Heart left ventricle (tissue), 16 donors: Measurements from ENCODE around the gene WDR17. TPM values are rescaled to one million over a fixed set of nuclear protein-coding genes. Genes with fewer than 3 reads are reported as not detected.

Experiments used
- ATAC-seq, 4 donors: fragments of 200-7000 bp; cut with Tn5 transposase; one replicate each; pipeline ENCODE4 v1.9.1; 2020 to 2022; ENCODE audit warnings: moderate library complexity in 4 of 4, mild to moderate bottlenecking in 3 of 4, moderate number of reproducible peaks in 1 of 4
- DNase-seq, 5 donors: peaks; one replicate each; pipeline ENCODE4 v3.0.0-alpha.2; 2020
- H3K27ac ChIP-seq, 12 donors: fragments of 200-600 bp; sonication (generic) in 4 of 12; one replicate each; pipeline versions ENCODE4 v1.5.0 to v1.8.0; 2016 to 2022; ENCODE audit warnings: mild to moderate bottlenecking in 2 of 12
- H3K27me3 ChIP-seq, 9 donors: fragments of 200-600 bp; sonication (generic) in 2 of 9; one replicate each; pipeline versions ENCODE4 v1.5.1 to v1.8.0; 2016 to 2022; ENCODE audit warnings: mild to moderate bottlenecking in 3 of 9
- H3K36me3 ChIP-seq, 9 donors: fragments of 200-600 bp; sonication (generic) in 2 of 9; one replicate each; pipeline versions ENCODE4 v1.5.0 to v1.8.0; 2018 to 2022; ENCODE audit warnings: mild to moderate bottlenecking in 2 of 9
- H3K4me1 ChIP-seq, 12 donors: fragments of 200-600 bp; sonication (generic) in 4 of 12; one replicate each; pipeline versions ENCODE4 v1.5.0 to v1.8.0; 2016 to 2022; ENCODE audit warnings: mild to moderate bottlenecking in 3 of 12
- H3K4me3 ChIP-seq, 12 donors: fragments of 200-600 bp; sonication (generic) in 4 of 12; one replicate each; pipeline versions ENCODE4 v1.5.0 to v1.8.0; 2017 to 2022; ENCODE audit warnings: mild to moderate bottlenecking in 9 of 12, moderate library complexity in 4 of 12
- H3K9me3 ChIP-seq, 12 donors: fragments of 200-600 bp; sonication (generic) in 4 of 12; one replicate each; pipeline versions ENCODE4 v1.5.0 to v1.8.0; 2016 to 2022; ENCODE audit warnings: mild to moderate bottlenecking in 1 of 12
- POLR2A ChIP-seq, 2 donors: fragments of 450-650 bp; IDR thresholded peaks; one replicate each; pipeline ENCODE4 v1.6.1; 2017; ENCODE audit warnings: antibody characterized with exemption in 2 of 2, mild to moderate bottlenecking in 2 of 2, moderate library complexity in 2 of 2
- WGBS, 4 donors: extraction: QIAGEN DNeasy Blood & Tissue Kit in 2 of 4; methylation state at CpG; one replicate each; pipeline versions ENCODE4 v1.1.5 to v1.1.7; 2013 to 2018; 5-methylcytosine and 5-hydroxymethylcytosine counted together
- intact Hi-C, 10 donors: fragments of 100-400 bp; cut with DNase I; formaldehyde crosslinking; loops; one replicate each; pipeline versions ENCODE4 v1.11.1 to v1.14.2; 2022
- polyA plus RNA-seq, 2 donors: library from polyadenylated mRNA; stranded (reverse); fragments of 200-250 nt; gene quantifications; one replicate each; pipeline ENCODE4 v1.2.3, GENCODE V29; 2013
- total RNA-seq, 9 donors: library from RNA; depleted of rRNA in 2 of 9; stranded (reverse); fragments of >200 nt in 2 of 9; fragmentation: NEBNext Ultra II Directional in 3 of 9; extraction: Animal tissue kit (Norgen Biotek cat#: 25700) in 3 of 9; gene quantifications; one replicate each; pipeline versions ENCODE4 v1.1.0 to v1.2.4, GENCODE V29; 2016 to 2023
- TF ChIP-seq, protein P1 (sequence below), 12 donors: fragments of 200-600 bp; sonication (generic) in 4 of 12; IDR thresholded peaks; one replicate each; pipeline versions ENCODE4 v1.5.0 to v1.8.0; 2018 to 2022; ENCODE audit warnings: antibody characterized with exemption in 12 of 12, mild to moderate bottlenecking in 5 of 12
- donor health status: ischemic (EF 13 %, LVEDD 7.1; RV severe dilation, severe dysfunction).
- donor health status: healthy with polysubstance abuse.
- donor health status: DM: no; HTN: yes; CAD: no.
- donor health status: DM: no; HTN: no; CAD: no.
- donor health status: ischemic (EF 25% LVEDD 6.9; RV normal size, moderate dysfunction).
- donor health status: ischemic (EF 25% LVEDD 5.7; RV mildly dilated, moderate dysfunction).
- donor health status: healthy.
- donor health status: DM: yes; HTN: yes; CAD: no.
- donor health status: ischemic (EF 35%, LVEDD 5.7; RV mildly dilated, moderate dysfunction).
- donor health status: nonischemic (EF 11% LVEDD 7.7; RV severe dilation, severe dysfunction).
- donor health status: DM: yes; HTN: yes; CAD: no.
- donor health status: PGD.
- donor health status: ischemic (EF 29% LVEDD 5.4; RV normal size, mild dysfunction).
- donor health status: nonischemic (EF 23%, LVEDD 6.1; RV moderate dilation, normal function).

WDR17 gene
- total and polyA plus RNA-seq, 11 donors, result 0.21 to 1.4 (median 0.58) TPM

DNA sequence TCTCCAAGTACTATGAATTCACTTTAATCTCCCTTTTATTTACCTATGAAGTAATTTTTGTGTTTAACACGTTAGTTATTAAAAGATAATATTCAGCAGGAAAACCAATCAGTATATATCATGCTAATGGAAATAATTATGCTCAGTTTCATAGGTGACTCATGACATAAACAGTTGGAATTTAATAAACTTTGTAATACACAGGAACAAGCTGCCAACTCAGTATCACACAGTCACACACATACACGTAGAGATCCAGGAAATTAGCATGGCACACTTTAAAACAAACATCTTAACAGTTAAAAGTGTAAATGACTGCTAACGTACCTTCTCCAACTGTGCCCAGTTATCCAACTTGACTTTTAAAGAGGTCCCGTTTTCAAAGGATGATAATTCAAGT lies 127.5 kb downstream of the WDR17 start:
- WGBS, 4 donors, result 26 to 34% (median 30%) methylated on average over 4 of the region's 4 CpGs
- no peak for DNase-seq
- H3K4me3 ChIP-seq, result no peak overlapping the region
- peaks cover 0 to 13% (median 0%) of the 10 kb centered on the region in 9 donors for H3K27me3 ChIP-seq
- ATAC-seq, result no peak
- H3K9me3 ChIP-seq, result no peaks in the 10 kb centered on the region
- TF ChIP-seq, protein P1, sequence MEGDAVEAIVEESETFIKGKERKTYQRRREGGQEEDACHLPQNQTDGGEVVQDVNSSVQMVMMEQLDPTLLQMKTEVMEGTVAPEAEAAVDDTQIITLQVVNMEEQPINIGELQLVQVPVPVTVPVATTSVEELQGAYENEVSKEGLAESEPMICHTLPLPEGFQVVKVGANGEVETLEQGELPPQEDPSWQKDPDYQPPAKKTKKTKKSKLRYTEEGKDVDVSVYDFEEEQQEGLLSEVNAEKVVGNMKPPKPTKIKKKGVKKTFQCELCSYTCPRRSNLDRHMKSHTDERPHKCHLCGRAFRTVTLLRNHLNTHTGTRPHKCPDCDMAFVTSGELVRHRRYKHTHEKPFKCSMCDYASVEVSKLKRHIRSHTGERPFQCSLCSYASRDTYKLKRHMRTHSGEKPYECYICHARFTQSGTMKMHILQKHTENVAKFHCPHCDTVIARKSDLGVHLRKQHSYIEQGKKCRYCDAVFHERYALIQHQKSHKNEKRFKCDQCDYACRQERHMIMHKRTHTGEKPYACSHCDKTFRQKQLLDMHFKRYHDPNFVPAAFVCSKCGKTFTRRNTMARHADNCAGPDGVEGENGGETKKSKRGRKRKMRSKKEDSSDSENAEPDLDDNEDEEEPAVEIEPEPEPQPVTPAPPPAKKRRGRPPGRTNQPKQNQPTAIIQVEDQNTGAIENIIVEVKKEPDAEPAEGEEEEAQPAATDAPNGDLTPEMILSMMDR (IDR thresholded peaks at IDR 0.05), result no peak
- TF ChIP-seq POLR2A (IDR thresholded peaks at IDR 0.05), result no peak
- peaks cover 0 to 10% (median 2%) of the 10 kb centered on the region in 12 donors for H3K4me1 ChIP-seq
- intact Hi-C loops, result loop anchor here in 4 of 10 donors (10.0 kb wide), 2 partner anchors 82 to 122 kb away; partner anchors contain the start of gene SPCS3 (in 1 of the 4)
- H3K36me3 ChIP-seq, result no peaks in the 10 kb centered on the region
- peak overlapping the region in 1 of 12 donors; percentile 51 for H3K27ac ChIP-seq

GRCh38 chr4:176193938-176194337 lies 128.3 kb downstream of the WDR17 start:
- DNase-seq, result no peak
- peak overlapping the region in 1 of 12 donors; percentile 51 for H3K27ac ChIP-seq
- H3K9me3 ChIP-seq, result no peaks in the 10 kb centered on the region
- H3K4me1 ChIP-seq, result peaks cover 0 to 10% (median 2%) of the 10 kb centered on the region in 12 donors
- peaks cover 0 to 13% (median 0%) of the 10 kb centered on the region in 9 donors for H3K27me3 ChIP-seq
- 68 to 80% (median 73%) methylated on average over 3 of the region's 3 CpGs for WGBS, 4 donors
- TF ChIP-seq, protein P1 (IDR thresholded peaks at IDR 0.05), result no peak
- no peak for TF ChIP-seq POLR2A (IDR thresholded peaks at IDR 0.05)
- H3K36me3 ChIP-seq, result no peaks in the 10 kb centered on the region
- no peak overlapping the region for H3K4me3 ChIP-seq
- intact Hi-C loops, result loop anchor here in 6 of 10 donors (2.0 to 10.0 kb wide), 7 partner anchors 37 to 125 kb away; partner anchors contain the start of gene SPCS3 (in 2 of the 6)
- no peak for ATAC-seq

DNA sequence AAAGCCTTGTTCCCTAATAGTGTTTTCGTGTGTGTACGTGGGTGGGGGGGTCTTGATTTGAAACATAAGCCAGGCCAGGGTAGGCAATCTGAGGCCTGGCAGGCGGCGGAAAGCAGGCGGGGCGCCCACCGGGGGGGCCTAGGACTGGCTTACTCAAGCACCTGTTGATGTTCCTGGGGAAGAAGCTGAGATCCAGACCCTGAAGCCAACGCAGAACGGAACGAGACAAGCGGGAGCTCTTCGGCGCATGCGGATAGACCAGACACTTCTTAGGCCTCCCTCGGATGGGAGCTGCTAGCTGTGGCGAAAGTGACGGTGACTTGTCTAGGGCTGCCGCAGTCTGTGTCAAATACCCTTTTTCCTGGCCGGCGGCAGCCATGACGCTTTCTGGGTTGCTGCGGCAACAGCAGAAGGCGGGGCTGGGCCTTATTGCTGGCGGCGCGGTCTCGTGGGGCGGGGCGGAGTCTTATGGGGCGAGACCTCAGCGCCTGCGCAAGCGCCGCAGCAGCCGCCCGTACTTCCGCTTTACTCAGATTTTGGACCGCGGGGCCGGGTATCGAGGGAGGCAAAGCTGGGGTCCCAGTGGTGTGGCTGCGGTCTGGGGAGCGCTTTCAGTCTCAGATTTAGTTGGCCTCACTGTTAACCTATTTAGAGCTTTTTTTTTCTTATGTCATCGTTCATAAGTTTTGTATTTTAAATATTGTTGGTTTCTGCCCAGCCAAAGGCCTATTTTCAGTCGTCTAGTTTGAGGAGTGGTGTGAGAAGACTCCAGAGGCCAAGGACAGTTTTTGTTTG lies 129.7 kb downstream of the WDR17 start, which contains the start of gene SPATA4:
Gene SPATA4, minus strand, starts transcription at position 402 of the 795 bp plus-strand sequence. Its CDS starts 23 bp downstream, at position 379.
- H3K4me1 ChIP-seq, result peaks cover 0 to 10% (median 2%) of the 10 kb centered on the region in 12 donors
- peak within 1 kb of the TSS; percentile 23 to 90 (median 81) for H3K27ac ChIP-seq

More for the DNA sequence above, 129.7 kb downstream of the WDR17 start, which contains the start of gene SPATA4:
- intact Hi-C loops, result loop anchor here in 8 of 10 donors (1.0 to 10.0 kb wide), 12 partner anchors 35 to 127 kb away; partner anchors contain the start of gene SPCS3 (in 4 of the 8)
- ATAC-seq, result peak; percentile 99 to 100 (median 100)
- H3K27me3 ChIP-seq, result peaks cover 0 to 13% (median 0%) of the 10 kb centered on the region in 9 donors
- H3K4me3 ChIP-seq, result peak within 1 kb of the TSS; percentile 15 to 82 (median 64)
- H3K9me3 ChIP-seq, result no peaks in the 10 kb centered on the region
- peak; percentile 25 to 75 for TF ChIP-seq POLR2A (IDR thresholded peaks at IDR 0.05)
- TF ChIP-seq, protein P1 (IDR thresholded peaks at IDR 0.05), result no peak
- no peaks in the 10 kb centered on the region for H3K36me3 ChIP-seq
- WGBS, 4 donors, result 1% methylated on average over 22 to 45 of the region's 45 CpGs
- peak; percentile 94 to 97 (median 96) for DNase-seq
